NCI-H1048 (cell line): ENCODE results near the gene LUC7L2.
A peak's percentile ranks its signal among the peaks of the same experiment; 100 is the strongest.
"Not testable (repeated sequence)": the region's sequence is repeated elsewhere in the genome, so short reads cannot be mapped to it uniquely, and the experiment has no call there.

Experiments used
- DNase-seq: peaks from one replicate; lab custom pipeline; 2025; lab: John Stamatoyannopoulos, UW

The LUC7L2 gene

GRCh38 chr7:139355320-139355719, 4.4 kb upstream of the LUC7L2 start:
- DNase-seq: no peak

GRCh38 chr7:139357729-139358506, 1.8 kb upstream of the LUC7L2 start:
- DNase-seq: not testable (repeated sequence)

DNA sequence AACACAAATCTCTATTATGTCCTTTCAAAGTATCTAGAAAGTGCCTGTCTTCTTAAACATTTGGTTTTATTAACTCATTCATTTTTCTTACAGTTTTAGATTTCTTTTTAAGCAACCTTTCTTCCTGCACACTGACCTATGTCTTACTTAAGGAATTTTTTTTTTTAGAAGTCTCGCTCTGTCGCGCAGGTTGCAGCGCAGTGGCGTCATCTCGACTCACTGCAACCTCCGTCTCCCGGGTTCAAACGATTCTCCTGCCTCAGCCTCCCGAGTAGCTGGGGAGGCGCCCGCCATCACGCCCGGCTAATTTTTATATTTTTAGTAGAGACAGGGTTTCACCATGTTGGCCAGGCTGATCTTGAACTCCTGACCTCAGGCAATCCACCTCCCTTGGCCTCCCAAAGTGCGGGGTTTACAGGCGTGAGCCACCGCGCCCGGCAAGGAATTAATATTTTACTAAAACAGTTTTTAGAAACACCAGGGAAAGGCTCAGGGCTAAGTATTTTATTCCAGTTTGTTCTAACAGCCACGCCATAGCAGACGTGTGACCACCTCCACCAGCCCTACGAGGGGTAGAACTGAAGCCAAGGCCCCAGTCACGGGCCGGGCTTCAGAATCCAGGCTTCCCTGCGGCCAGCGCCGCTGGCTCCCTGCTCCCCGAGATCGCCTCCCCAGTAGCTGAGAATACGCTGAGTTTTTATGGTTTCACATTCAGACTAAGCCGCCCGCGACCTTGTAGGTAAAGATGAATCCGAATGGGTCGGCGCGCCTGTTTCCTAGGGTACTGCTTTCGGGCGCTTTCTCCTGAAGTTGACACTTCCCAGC, 941 bp upstream of the LUC7L2 start:
- no peak for DNase-seq

DNA sequence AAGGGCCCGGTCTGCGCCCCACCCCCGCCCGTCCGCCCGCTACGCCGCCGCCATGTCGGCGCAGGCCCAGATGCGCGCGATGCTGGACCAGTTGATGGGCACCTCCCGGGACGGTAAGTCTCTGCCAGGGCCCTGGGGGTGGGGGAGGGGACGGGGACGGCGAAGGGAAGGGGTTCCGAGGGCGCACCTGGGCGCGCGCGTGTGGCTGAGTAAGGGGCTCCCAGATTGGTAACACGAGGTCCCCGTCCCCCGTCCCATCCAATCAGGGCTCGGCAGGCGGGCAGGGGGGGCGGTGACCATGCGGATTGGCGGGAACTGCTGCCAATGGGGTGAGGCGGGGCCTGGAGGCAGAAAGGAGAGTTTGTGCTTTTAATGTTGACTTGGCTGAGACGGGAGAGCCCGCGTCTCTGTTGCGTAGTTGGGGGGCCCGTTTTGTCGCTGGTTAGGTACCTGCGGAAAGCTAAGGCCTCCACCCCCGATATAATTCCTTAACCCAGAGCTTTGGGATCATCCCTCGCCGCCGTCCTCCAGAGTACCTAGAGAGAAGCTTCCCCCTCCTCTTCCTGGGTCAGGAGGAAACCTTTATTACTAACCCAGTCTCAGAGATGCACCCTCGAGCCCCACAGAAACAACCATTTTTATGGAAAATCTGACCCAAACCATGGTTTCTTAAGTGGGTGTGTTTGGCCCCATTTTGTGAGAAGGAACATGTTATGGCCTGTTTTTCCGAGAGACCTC, 685 bp downstream of the LUC7L2 start:
- DNase-seq: peak; percentile 86

- DNase-seq: no peak
These were observed 1.2 kb downstream of the LUC7L2 start for GRCh38 chr7:139360948-139361307.

DNA sequence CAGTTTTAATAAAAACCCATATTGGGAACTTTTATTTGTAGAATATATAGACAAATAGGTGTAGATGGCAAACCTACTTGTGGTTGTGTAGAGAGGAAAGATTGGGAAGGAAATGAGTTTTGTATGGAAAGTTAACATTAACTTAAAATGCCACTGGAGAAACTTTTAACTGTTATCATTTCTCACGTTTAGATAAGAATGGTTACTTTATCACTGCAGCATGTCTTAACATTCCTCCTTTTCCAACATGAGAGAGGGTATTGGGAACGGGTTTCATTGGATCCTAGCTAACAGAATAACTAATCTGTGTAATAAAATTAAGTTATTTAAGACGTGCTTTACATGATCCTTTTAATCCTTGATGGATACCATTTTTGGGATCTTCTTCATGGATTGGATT, 1.8 kb downstream of the LUC7L2 start:
- no peak for DNase-seq

- no peak for DNase-seq
These were observed 2.6 kb downstream of the LUC7L2 start for GRCh38 chr7:139362302-139362701.

DNA sequence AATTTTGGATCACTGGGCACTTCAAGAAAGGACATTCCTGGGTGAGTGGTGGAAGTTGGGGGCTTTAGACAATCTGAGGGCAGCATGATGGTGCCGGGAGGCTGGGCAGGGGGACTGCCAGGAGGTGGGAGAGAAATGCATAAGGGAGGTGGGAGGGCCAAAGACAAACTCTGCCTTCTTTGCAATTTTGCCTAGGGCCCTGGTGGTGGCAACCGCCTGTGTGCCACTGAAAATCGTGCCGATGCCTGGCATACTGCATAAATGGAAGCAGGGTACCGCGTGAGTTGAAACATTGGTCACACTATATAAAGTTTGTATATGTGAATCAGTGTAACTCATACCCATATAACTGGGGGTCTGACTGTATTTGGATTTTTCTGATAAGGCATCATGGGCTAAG, 3.3 kb downstream of the LUC7L2 start:
- no peak for DNase-seq

DNA sequence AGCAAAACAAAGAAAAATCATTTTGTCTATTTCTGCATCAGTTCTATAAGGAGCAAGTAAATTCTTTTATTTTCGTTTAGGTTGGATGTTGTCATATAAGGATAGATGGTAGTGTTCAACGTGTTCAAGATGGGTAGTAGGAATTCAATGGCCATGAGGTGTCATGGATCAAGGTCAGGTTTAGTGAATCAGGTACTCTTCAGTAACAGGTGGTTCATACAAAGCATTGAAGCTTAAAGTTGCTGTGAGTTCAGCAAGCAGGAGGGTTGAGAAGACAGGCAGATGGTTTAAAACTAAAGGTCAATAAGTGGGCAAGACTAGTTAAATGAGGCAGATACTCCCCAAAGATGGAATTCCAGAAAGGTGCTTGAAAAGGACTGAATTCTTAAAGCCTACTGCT, 5.6 kb downstream of the LUC7L2 start:
- DNase-seq: no peak

DNA sequence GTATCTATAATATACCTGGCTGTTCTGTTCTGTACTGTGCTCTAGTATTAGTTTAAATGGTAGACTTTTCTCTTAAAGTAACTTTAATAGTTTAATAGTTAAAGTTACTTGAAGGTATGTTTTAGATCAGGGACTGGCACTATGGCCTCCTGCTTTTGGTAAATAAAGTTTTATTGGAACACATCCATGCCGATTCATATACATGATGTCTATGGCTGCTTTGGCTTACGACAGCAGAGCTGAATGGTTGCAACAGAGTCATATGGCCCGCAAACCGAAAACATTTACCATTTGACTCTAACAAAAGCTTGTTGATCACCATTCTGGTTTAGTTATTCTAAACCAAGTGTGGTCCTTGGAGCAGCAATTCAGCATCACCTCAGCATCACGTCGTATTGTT, 6.7 kb downstream of the LUC7L2 start:
- DNase-seq: no peak

GRCh38 chr7:139367438-139368155, 7.9 kb downstream of the LUC7L2 start:
- no peak for DNase-seq

- DNase-seq: no peak
These were observed 10.7 kb downstream of the LUC7L2 start for GRCh38 chr7:139370301-139370942.

GRCh38 chr7:139370943-139371313, 11.2 kb downstream of the LUC7L2 start:
- no peak for DNase-seq

GRCh38 chr7:139374246-139374645, 14.6 kb downstream of the LUC7L2 start:
- no peak for DNase-seq

GRCh38 chr7:139382439-139382838, 22.7 kb downstream of the LUC7L2 start:
- no peak for DNase-seq

DNA sequence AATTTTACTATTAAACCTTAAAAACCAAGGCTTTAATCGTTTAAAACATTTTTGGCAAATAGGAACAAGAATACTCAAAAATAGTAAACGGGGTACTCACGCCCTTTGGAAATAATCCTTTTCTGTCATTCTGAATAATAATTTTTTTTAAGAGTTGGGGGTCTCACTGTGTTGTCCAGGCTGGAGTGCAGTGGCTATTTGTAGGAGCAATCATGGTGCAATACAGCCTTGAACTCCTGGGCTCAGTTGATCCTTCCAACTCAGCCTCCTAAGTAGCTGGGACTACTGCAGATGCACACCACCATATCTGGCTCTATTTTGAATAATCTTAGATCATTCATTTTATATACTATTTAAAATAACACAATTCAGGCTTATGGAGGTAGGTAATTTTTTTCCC, 24.9 kb downstream of the LUC7L2 start:
- DNase-seq: no peak

DNA sequence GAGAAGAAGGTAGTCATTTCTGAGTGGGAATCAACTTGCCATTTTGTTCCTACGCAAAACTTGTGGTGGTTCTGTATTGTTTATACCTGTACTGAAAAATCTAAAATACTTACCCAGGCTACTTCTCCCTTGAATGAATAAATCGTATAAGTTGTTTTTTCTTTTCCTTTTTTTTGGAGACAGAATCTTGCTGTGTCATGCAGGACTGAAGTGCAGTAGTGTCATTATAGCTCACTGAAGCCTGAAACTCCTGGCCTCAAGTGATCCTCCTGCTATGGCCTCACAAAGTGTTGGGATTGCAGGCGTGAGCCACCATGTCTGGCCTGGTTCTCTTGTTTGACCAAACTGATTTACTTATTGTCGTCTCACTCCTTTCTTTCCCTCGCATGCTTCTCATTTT, 27.9 kb downstream of the LUC7L2 start:
- DNase-seq: no peak

GRCh38 chr7:139389091-139389490, 29.4 kb downstream of the LUC7L2 start:
- no peak for DNase-seq

DNA sequence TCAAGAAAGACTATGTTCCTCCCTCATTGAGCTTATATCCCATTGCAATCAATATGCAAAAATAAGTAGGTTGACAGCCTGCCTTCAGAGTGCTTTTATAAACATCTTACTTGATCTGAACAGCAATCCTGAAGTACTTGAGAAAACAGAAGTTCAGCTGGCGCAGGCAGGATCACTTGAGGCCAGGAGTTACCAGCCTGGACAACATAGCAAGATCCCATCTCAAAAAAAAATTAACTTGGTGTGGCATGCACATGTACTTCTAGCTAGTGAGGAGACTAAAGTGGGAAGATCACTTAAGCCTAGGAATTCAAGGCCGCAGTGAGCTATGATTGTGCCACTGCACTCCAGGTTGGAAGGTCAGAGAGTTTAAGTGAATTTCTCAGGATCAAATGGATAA, 30.1 kb downstream of the LUC7L2 start:
- no peak for DNase-seq

GRCh38 chr7:139393621-139394211, 34.0 kb downstream of the LUC7L2 start:
- no peak for DNase-seq

DNA sequence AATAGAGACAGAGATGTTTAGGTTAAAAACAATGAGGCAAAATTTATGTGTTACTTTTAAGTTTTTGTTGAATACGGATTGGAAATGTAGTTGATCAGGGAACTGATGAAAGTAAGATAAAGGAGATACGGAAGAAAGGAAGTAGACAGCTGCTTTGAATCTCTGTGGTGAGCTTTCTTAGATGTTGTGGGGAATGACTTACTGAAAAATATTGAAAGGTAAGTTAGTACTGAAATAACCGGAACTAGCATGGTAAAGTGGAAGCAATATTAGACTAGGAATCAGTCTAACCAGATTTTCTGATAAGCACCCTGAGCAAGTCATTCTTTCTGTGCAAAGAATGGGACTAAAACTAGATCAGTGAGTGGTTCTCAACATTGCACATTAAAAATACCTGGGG, 34.8 kb downstream of the LUC7L2 start:
- no peak for DNase-seq
